ENCODE data around the gene LRSAM1. TPM values are rescaled to one million over a fixed set of nuclear protein-coding genes. Genes with fewer than 3 reads are reported as not detected.

Gene LRSAM1
- total and polyA plus RNA-seq, 9 of the 15 experiments (the other 6 are each of a cell fraction or from before 2014, with no cell fraction given): 0.07 to 16.2 (median 4.7) TPM

GRCh38 chr9:127526655-127527559 is 75.6 kb downstream of the LRSAM1 start:
- Histone ChIP-seq H3K27me3 (ENCODE audit: control insufficient read depth in 2 of 2, insufficient read depth in 2 of 2, low read length in 2 of 2) (no peaks in the 10 kb centered on the region), H3K4me1 (replicated peaks in 1 of 2; ENCODE audit: control insufficient read depth in 2 of 2, insufficient read depth in 2 of 2, low read length in 2 of 2) (peaks cover 0 to 12% of the 10 kb centered on the region in 2 experiments; a peak in 1 of 5 replicates), H3K9ac (ENCODE audit: insufficient read depth in 1 of 2, low read depth in 2 of 2, low read length in 2 of 2) (no peak overlapping the region), H2AFZ (ENCODE audit: low read depth, low read length) (no peak overlapping the region), H3K9me3 (replicated peaks; ENCODE audit: control insufficient read depth, insufficient read depth, low read depth, low read length) (peaks cover 31% of the 10 kb centered on the region), H3K4me3 (no peak overlapping the region), H3K79me2 (ENCODE audit: control insufficient read depth, insufficient read depth, low read length) (no peaks in the 10 kb centered on the region), H3K9me1 (ENCODE audit: control insufficient read depth, insufficient read depth, low read length) (no peaks in the 10 kb centered on the region), H4K20me1 (replicated peaks; ENCODE audit: control insufficient read depth, insufficient read depth, low read length) (no peaks in the 10 kb centered on the region), H3K36me3 (ENCODE audit: control insufficient read depth, insufficient read depth, low read length) (peaks cover 78% of the 10 kb centered on the region), H3K27ac (ENCODE audit: extremely low read depth, low read depth, low read length) (no peak overlapping the region), H3K4me2 (ENCODE audit: insufficient read depth, low read length) (no peak overlapping the region)
- no peak for TF ChIP-seq LCOR (CRISPR knock-in tag; IDR thresholded peaks at IDR 0.05)
- no peak for TF ChIP-seq PREB (CRISPR knock-in tag; IDR thresholded peaks at IDR 0.05)
- no peak for TF ChIP-seq NR0B1 (IDR thresholded peaks at IDR 0.05; ENCODE audit: partially characterized antibody)
- TF ChIP-seq E2F1 (CRISPR knock-in tag; IDR thresholded peaks at IDR 0.05): no peak
- peak; percentile 33; the same call in 1 of the 2 replicates for TF ChIP-seq TCF3 (CRISPR knock-in tag; IDR thresholded peaks at IDR 0.05)
- peak; percentile 38; the same call in 1 of the 2 replicates for TF ChIP-seq PKNOX1 (IDR thresholded peaks at IDR 0.05)
- TF ChIP-seq TFAP4 (CRISPR knock-in tag; IDR thresholded peaks at IDR 0.05; ENCODE audit: borderline replicate concordance): peak; percentile 35; the same call in 1 of the 2 replicates
- no peak for TF ChIP-seq HINFP (tag; conservative IDR thresholded peaks at IDR 0.05; ENCODE audit: low read depth)
- in situ Hi-C loops (cut with MboI) (no loop called here), intact Hi-C loops (cut with micrococcal nuclease) (no loop called here)
- ATAC-seq (no peak), FAIRE-seq (no peak), DNase-seq (ENCODE audit: extremely low read depth in 1 of 4, low spot score in 3 of 4) (no peak)
- CTCF ChIA-PET (ENCODE audit: low intra/inter-chr PET ratio): interaction anchor here (1.5 kb wide), 1 partner anchor 60 kb away, joined by 6 read pairs; no protein-coding TSS in a partner anchor
- POLR2A ChIA-PET: interaction anchor here (0.5 to 0.6 kb wide), 3 partner anchors 80 to 211 kb away, joined by 3 to 5 read pairs (median 3); no protein-coding TSS in a partner anchor
- BruUV-seq (replicated peaks): no TSS peak
- WGBS (ENCODE audit: insufficient coverage, low coverage, missing lambda C conversion rate): 88% methylated on average over 25 of the region's 30 CpGs

All from K562 (cell line).